CD4-positive, alpha-beta T cell treated with Interleukin-10 for 1 hour (primary cell): Measurements from ENCODE around the gene MAPRE2.

Experiments used
- DNase-seq: peaks from one replicate; pipeline ENCODE4 v3.0.0-alpha.2; 2020

The MAPRE2 gene

GRCh38 chr18:35038881-35039491, 2.2 kb upstream of the MAPRE2 start:
- no peak for DNase-seq

- DNase-seq, result no peak
These were observed 600 bp upstream of the MAPRE2 start for GRCh38 chr18:35040638-35040987.

GRCh38 chr18:35041815-35042387, 688 bp downstream of the MAPRE2 start:
- peak; percentile 44 for DNase-seq

- DNase-seq, result peak; percentile 72
These were observed 1.3 kb downstream of the MAPRE2 start for GRCh38 chr18:35042389-35043071.

GRCh38 chr18:35043207-35043606, 2.0 kb downstream of the MAPRE2 start:
- DNase-seq, result no peak

GRCh38 chr18:35045121-35045520, 3.9 kb downstream of the MAPRE2 start:
- no peak for DNase-seq

GRCh38 chr18:35045806-35046205, 4.6 kb downstream of the MAPRE2 start:
- DNase-seq, result no peak

GRCh38 chr18:35047697-35048292, 6.6 kb downstream of the MAPRE2 start:
- DNase-seq, result no peak

- DNase-seq, result no peak
These were observed 8.2 kb downstream of the MAPRE2 start for GRCh38 chr18:35049111-35050027.

GRCh38 chr18:35050028-35050546, 8.9 kb downstream of the MAPRE2 start:
- DNase-seq, result no peak

GRCh38 chr18:35050705-35051195, 9.5 kb downstream of the MAPRE2 start:
- DNase-seq, result no peak

GRCh38 chr18:35051641-35052377, 10.6 kb downstream of the MAPRE2 start:
- no peak for DNase-seq

GRCh38 chr18:35054401-35054800, 13.2 kb downstream of the MAPRE2 start:
- no peak for DNase-seq

GRCh38 chr18:35055105-35055504, 13.9 kb downstream of the MAPRE2 start:
- no peak for DNase-seq

- no peak for DNase-seq
These were observed 14.5 kb downstream of the MAPRE2 start for GRCh38 chr18:35055726-35056125.

- no peak for DNase-seq
These were observed 18.2 kb downstream of the MAPRE2 start for GRCh38 chr18:35059280-35059927.

- no peak for DNase-seq
These were observed 19.1 kb downstream of the MAPRE2 start for GRCh38 chr18:35060122-35060815.

GRCh38 chr18:35061336-35061735, 20.1 kb downstream of the MAPRE2 start:
- DNase-seq, result no peak

GRCh38 chr18:35061804-35062203, 20.6 kb downstream of the MAPRE2 start:
- DNase-seq, result no peak

GRCh38 chr18:35062408-35062807, 21.2 kb downstream of the MAPRE2 start:
- DNase-seq, result no peak
